Endometrial microvascular endothelial cells (primary cell): ENCODE results near the gene NLK. TPM values are rescaled to one million over a fixed set of nuclear protein-coding genes. Genes with fewer than 3 reads are reported as not detected.
"Not testable (repeated sequence)": the region's sequence is repeated elsewhere in the genome, so short reads cannot be mapped to it uniquely, and the experiment has no call there.

ENCODE experiments used
- in situ Hi-C: cut with HindIII; loops from 2 replicates; pipeline ENCODE4 v1.10.0; 2017; ENCODE audit warnings: low sequenced_read_pairs, low pct_unique_long_range_greater_than_20kb; ENCODE audit errors: inconsistent ontology term
- total RNA-seq: library from RNA; depleted of rRNA; stranded (reverse); fragments of >200 nt; gene quantifications from one replicate; pipeline ENCODE4 v1.2.3, GENCODE V29; 2015; ENCODE audit errors: inconsistent ontology term

Gene NLK
- total RNA-seq, 1 donor from 2014 or later, result 28.0 TPM

- in situ Hi-C loops, result no loop called here
Observed at GRCh38 chr17:28173031-28173561, 130.6 kb downstream of the NLK start.

- in situ Hi-C loops, result no loop called here
Observed at GRCh38 chr17:28173801-28174200, 131.3 kb downstream of the NLK start.

- in situ Hi-C loops, result no loop called here
Observed at GRCh38 chr17:28174352-28175046, 132.0 kb downstream of the NLK start.

- in situ Hi-C loops, result no loop called here
Observed at GRCh38 chr17:28177351-28177750, 134.9 kb downstream of the NLK start.

DNA sequence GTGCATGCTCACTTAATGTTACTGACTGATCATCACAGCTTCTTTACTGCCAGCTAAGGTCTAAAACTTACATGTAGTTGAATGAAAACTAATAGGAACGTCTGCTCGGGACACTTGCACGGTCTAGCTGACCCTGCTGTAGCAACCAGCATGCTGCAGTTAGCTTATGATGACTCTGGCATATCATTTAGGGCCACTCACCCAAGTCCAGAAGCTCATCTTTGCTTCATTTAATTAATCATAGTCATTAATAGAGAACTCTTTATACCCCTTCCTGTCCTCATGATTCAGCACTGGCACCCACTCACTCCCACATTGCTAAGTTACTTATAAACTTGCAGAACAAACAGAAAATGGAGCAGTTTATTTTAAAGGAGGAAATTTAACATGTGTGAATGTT is 136.3 kb downstream of the NLK start:
- in situ Hi-C loops, result no loop called here

DNA sequence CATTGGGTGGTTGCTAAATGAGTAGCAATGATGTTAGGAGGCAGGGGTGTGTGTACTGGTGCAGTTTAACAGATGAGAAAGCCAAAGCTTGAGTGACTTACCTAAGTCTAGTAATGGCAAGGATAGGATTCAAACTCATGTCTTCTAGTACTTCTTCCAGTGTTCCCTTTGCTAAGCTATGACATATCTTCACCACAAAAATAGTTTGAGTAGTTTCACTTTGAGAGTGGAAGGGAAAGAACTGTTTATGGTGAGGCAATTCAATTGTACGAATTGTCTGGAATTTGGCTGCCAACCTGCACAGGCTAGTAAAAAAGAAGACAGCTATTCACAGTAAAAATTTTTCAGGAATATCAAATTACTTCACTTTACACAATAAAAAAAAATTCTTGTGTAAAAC is 138.0 kb downstream of the NLK start:
- in situ Hi-C loops, result no loop called here

DNA sequence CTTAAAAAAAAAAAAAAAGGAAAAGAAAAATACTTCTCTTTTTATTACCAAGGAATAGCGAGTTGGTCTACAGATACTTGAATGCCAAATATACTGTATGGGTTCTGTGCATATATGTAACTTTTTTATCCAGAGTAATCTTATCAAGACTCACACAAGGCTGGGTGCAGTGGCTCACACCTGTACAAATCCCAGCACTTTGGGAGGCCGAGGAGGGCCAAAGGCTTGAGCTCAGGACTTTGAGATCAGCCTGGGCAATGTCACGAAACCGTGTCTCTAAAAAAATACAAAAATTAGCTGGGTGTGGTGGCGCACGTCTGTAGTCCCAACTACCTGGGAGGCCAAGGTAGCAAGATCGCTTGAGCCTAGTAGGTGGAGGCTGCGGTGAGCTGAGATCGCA is 139.1 kb downstream of the NLK start:
- in situ Hi-C loops, result no loop called here

DNA sequence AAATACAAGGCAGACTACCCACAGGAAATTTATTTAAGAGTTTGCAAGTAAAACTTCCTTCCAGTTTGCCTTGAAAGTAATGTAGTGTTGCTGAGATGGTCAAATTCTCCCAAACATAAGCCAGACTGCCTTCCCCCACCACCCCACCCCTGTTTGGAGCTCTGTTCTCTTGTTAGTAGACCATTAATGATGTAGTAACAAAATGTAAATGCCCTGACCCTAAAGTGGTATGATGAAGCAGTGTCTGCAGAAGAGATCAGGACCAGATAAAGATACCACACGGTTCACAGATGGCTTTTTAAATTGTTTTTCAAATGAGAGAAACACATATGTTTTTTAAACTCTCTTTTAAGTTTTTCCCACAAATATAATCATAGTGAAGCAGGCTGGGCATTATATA is 140.1 kb downstream of the NLK start:
- in situ Hi-C loops, result no loop called here

DNA sequence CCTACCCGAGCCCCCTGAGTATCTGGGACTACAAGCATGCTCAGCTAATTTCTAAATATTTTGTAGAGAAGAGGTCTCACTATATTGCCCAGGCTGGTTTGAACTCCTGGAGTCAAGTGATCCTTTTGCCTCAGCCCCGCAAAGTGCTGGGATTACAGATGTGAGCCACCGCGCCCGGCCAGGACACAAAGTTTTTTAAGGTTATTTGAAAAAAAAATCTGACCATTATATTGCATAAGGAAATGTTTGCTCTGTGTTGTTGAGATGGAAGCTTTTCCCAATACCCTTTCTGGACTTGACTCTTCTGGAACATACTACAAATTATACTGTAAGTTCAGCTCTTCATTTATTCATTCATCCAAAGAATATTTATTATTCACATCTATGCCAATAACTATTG is 143.2 kb downstream of the NLK start:
- in situ Hi-C loops, result no loop called here

- in situ Hi-C loops, result not testable (repeated sequence)
Observed at GRCh38 chr17:28186472-28186871, 144.0 kb downstream of the NLK start.

DNA sequence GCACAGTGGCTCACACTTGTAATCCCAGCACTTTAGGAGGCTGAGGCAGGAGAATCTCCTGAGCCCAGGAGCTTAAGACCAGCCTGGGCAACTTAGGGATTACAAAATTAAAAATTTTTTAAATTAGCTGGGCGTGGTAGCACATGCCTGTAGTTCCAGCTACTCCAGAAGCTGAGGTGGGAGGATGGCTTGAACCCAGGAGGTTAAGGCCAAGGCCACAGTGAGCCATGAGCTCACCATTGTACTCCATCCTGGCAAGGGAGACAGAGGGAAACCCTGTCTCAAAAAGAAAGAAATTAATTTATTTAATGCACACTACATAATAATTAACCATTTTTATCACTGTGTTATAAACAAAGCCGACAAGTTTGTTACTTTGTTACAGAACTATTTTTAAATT is 145.5 kb downstream of the NLK start:
- in situ Hi-C loops, result no loop called here

DNA sequence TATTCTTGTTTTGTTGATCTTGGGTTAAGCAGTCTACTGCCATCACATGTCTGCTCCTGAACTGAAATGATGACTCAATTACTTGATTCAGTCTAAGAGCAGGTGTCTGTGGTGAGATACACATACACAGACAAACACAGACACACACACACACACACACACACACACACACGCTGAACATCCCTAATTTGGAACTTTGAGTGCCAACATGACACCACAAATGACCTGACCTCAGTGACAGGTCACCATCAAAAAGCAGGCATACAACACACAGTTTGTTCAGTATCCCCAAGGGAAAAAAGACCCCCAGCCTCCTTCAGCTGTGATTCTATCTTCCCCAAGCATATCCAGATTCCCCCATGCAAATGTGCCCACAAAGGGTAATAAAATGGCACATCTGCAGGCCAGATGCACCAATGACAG is 146.4 kb downstream of the NLK start:
- in situ Hi-C loops, result no loop called here

- in situ Hi-C loops, result no loop called here
Observed at GRCh38 chr17:28189667-28190066, 147.2 kb downstream of the NLK start.

- in situ Hi-C loops, result no loop called here
Observed at GRCh38 chr17:28191018-28191417, 148.5 kb downstream of the NLK start.

DNA sequence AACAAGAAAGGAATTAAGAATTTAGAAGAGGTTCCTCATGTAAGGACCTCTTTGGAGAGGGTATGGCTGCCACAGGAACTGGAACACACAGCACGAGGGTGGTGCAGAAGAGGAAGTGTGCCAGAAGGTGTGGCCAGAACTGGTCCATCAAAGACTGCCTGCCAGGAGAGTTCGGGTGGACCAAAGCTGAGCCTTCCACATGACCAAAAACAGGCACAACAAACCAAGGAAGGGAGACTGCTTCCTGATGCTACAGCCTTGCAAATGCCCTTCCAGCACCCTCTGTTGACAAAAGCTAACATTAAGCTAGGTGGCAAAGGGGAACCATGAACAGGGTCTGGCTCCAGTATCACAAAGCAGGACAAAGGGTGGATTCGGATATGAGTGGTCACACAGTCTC is 150.8 kb downstream of the NLK start:
- in situ Hi-C loops, result no loop called here

GRCh38 chr17:28194382-28194781 is 151.9 kb downstream of the NLK start:
- in situ Hi-C loops, result no loop called here

GRCh38 chr17:28196636-28197035 is 154.2 kb downstream of the NLK start:
- in situ Hi-C loops, result no loop called here

DNA sequence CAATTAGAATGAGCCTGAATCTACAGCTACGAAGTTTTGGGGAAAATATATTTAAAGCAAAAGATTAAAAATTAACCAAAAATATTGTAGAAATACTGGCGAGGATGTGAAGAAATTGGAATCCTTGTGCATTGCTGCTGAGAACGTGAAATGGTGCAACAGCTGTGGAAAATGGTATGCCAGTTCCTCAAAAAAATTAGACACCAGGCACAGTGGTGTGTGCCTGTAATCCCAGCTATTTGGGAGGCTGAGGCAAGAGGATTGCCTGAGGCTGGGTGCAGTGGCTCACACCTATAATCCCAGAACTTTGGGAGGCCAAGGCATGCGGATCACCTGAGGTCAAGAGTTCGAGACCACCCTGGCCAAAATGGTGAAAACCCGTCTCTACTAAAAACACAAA is 156.6 kb downstream of the NLK start:
- in situ Hi-C loops, result no loop called here

DNA sequence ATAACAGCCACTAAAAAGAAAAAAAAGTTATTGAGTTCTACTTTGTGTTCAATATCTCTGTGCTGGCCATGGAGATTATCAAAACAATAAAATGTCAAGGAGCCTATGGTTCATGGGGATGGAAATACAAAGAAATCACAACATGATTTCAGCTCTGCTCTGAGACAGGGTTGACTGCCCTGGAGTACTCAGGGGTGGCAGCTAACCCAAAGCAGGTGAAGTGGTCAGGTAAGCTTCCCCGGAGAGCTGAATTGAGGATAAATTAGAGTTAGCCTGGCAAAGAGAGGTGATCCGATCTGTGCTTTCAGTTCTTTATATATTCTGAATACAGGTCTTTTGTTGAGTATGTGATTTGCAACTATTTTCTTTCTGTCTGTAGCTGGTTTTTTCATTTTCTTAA is 157.3 kb downstream of the NLK start:
- in situ Hi-C loops, result no loop called here

DNA sequence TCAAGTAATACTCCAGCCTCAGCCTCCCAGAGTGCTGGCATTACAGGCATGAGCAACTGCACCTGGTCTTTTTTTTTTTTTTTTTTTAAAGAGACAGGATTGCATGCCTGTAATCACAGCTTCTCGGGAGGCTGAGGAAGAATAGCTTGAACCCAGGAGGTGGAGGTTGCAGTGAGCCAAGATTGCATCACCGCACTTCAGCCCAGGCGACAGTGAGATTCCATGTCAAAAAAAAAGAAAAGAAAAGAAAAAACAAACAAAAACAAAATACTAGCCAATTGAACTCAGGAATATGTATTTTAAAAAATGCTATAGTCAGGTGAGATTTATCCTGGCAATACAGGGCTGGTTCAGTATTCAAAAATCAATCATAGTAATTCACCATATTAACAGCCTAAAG is 158.8 kb downstream of the NLK start:
- in situ Hi-C loops, result no loop called here

- in situ Hi-C loops, result no loop called here
Observed at GRCh38 chr17:28204244-28204643, 161.8 kb downstream of the NLK start.
